Endothelial cell of umbilical vein (primary cell): ENCODE results near the gene HEPHL1.
"Not testable (repeated sequence)": the region's sequence is repeated elsewhere in the genome, so short reads cannot be mapped to it uniquely, and the experiment has no call there.

ENCODE experiments used
- CTCF ChIP-seq, 2 donors: IDR thresholded peaks; 1 replicate in 1 of 2; 2 replicates in 1 of 2; pipeline ENCODE4 v1.5.1; 2011; ENCODE audit warnings: low read length in 2 of 2, mild to moderate bottlenecking in 2 of 2, moderate library complexity in 2 of 2, control low read depth in 1 of 2, inconsistent platforms in 1 of 2, low read depth in 1 of 2; ENCODE audit not compliant: insufficient read depth in 1 of 2; ENCODE audit errors: extremely low read depth in 1 of 2
- POLR2A ChIP-seq: IDR thresholded peaks from 2 replicates; pipeline ENCODE4 v1.6.1; 2012; ENCODE audit warnings: low read depth, mild to moderate bottlenecking, control low read depth, low read length
- POLR2AphosphoS5 ChIP-seq: IDR thresholded peaks from 2 replicates; pipeline ENCODE4 v1.6.1; 2012; ENCODE audit warnings: low read depth, mild to moderate bottlenecking, control low read depth, low read length, moderate library complexity; ENCODE audit not compliant: insufficient read depth

GRCh38 chr11:94120516-94120915 is 99.4 kb downstream of the HEPHL1 start:
- TF ChIP-seq CTCF (IDR thresholded peaks at IDR 0.05; ENCODE audit: extremely low read depth in 1 of 2, insufficient read depth in 1 of 2, low read depth in 1 of 2, low read length in 2 of 2); POLR2AphosphoS5; POLR2A: not testable (repeated sequence)
